Measurements from ENCODE around the gene SEPTIN3.

DNA sequence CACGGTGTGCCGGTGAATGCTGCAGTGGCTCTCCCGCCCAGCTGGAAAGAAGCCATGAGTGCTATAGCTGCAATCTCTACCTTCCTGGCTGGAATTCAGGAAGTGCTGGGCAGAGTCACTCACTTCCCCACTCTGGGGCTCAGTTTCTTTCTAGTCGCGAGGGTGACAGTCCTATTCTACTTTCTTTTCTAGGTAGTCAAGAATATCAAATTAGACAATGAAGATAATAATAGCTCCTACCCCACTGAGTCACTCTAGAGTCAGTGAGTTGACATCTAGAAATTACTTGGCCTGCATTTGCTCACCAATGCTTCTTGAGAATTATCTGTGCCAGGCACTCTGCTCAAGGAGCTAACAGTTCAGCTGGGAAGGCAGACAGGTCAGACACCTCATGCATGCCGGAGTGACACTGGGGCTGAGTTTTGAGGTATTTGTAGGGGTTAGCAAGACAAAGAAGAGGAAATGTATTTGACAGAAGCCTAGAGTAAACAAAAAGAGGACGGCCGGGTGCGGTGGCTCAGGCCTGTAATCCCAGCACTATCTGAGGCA lies 25.5 kb upstream of the SEPTIN3 start:
- TF ChIP-seq HDGF (IDR thresholded peaks at IDR 0.05; ENCODE audit: borderline replicate concordance) = no peak
- no peak for TF ChIP-seq BHLHE40 (IDR thresholded peaks at IDR 0.05; ENCODE audit: borderline replicate concordance)
- no peak for TF ChIP-seq ELF4 (IDR thresholded peaks at IDR 0.05)
- TF ChIP-seq FOXA1 (IDR thresholded peaks at IDR 0.05) = no peak
- no peak for TF ChIP-seq SP1 (IDR thresholded peaks at IDR 0.05)
- TF ChIP-seq ZNF384 (IDR thresholded peaks at IDR 0.05) = no peak
- TF ChIP-seq FOXK2 (IDR thresholded peaks at IDR 0.05) = no peak
- no peak for TF ChIP-seq PKNOX1 (IDR thresholded peaks at IDR 0.05)
- TF ChIP-seq NFRKB (IDR thresholded peaks at IDR 0.05) = no peak
- no peak for TF ChIP-seq CTBP1 (IDR thresholded peaks at IDR 0.05; ENCODE audit: borderline replicate concordance)
- no peak for TF ChIP-seq ARNT (IDR thresholded peaks at IDR 0.05)
- no peak for TF ChIP-seq LEF1 (IDR thresholded peaks at IDR 0.05; ENCODE audit: borderline replicate concordance)
